Neutrophil (primary cell): ENCODE results near the gene MAN1B1.

Experiments used
- H3K27ac ChIP-seq: fragments of 200-600 bp; sonication (generic); 2 replicates; pipeline ENCODE4 v1.5.1; 2016; ENCODE audit warnings: mild to moderate bottlenecking, moderate library complexity
- H3K27me3 ChIP-seq: fragments of 200-600 bp; sonication (generic); 2 replicates; pipeline ENCODE4 v1.6.0; 2016; ENCODE audit warnings: mild to moderate bottlenecking
- H3K36me3 ChIP-seq: fragments of 200-600 bp; sonication (generic); 2 replicates; pipeline ENCODE4 v1.5.1; 2017
- H3K4me1 ChIP-seq, 2 experiments: fragments of 200-600 bp in 1 of 2; sonication (generic) in 1 of 2; 1 replicate in 1 of 2; 2 replicates in 1 of 2; pipeline versions ENCODE4 v1.5.1 to v1.6.1; 2013 to 2016; ENCODE audit warnings: low read depth in 1 of 2, low read length in 1 of 2, mild to moderate bottlenecking in 1 of 2, moderate library complexity in 1 of 2; ENCODE audit not compliant: control insufficient read depth in 1 of 2, insufficient read depth in 1 of 2
- H3K4me3 ChIP-seq, 2 experiments: fragments of 200-600 bp in 1 of 2; sonication (generic) in 1 of 2; 1 replicate in 1 of 2; 2 replicates in 1 of 2; pipeline ENCODE4 v1.5.1; 2013 to 2016; ENCODE audit warnings: low read depth in 1 of 2, low read length in 1 of 2, mild to moderate bottlenecking in 1 of 2, moderate library complexity in 1 of 2
- H3K9me3 ChIP-seq: fragments of 200-600 bp; sonication (generic); 2 replicates; pipeline ENCODE4 v1.5.1; 2016
- CTCF ChIP-seq: fragments of 200-600 bp; sonication (generic); IDR thresholded peaks from 2 replicates; pipeline ENCODE4 v1.5.1; 2016; ENCODE audit warnings: antibody characterized with exemption

Gene MAN1B1

GRCh38 chr9:137108608-137109249 lies 21.9 kb downstream of the MAN1B1 start:
- Histone ChIP-seq H3K27ac (no peak overlapping the region), H3K4me3 (no peak overlapping the region), H3K27me3 (peaks cover 8% of the 10 kb centered on the region), H3K4me1 (peaks cover 0 to 3% of the 10 kb centered on the region in 2 experiments), H3K36me3 (peaks cover 72% of the 10 kb centered on the region), H3K9me3 (no peaks in the 10 kb centered on the region)
- no peak for TF ChIP-seq CTCF

GRCh38 chr9:137109250-137110146 lies 22.7 kb downstream of the MAN1B1 start:
- Histone ChIP-seq H3K36me3 (peaks cover 64% of the 10 kb centered on the region), H3K27ac (no peak overlapping the region), H3K4me3 (no peak overlapping the region), H3K4me1 (peaks cover 0 to 7% of the 10 kb centered on the region in 2 experiments), H3K27me3 (peaks cover 14% of the 10 kb centered on the region), H3K9me3 (no peaks in the 10 kb centered on the region)
- TF ChIP-seq CTCF, result no peak

- peaks cover 22% of the 10 kb centered on the region for H3K27me3 ChIP-seq
- peaks cover 7 to 14% of the 10 kb centered on the region in 2 experiments for H3K4me1 ChIP-seq
- TF ChIP-seq CTCF, result no peak
- no peak overlapping the region for H3K4me3 ChIP-seq
- H3K36me3 ChIP-seq, result peaks cover 56% of the 10 kb centered on the region
- H3K27ac ChIP-seq, result no peak overlapping the region
- H3K9me3 ChIP-seq, result no peaks in the 10 kb centered on the region
Observed at GRCh38 chr9:137110147-137110910, 23.5 kb downstream of the MAN1B1 start.

- H3K4me1 ChIP-seq, result peaks cover 7 to 14% of the 10 kb centered on the region in 2 experiments
- H3K4me3 ChIP-seq, result no peak overlapping the region
- H3K27ac ChIP-seq, result no peak overlapping the region
- TF ChIP-seq CTCF, result no peak
- H3K27me3 ChIP-seq, result peaks cover 30% of the 10 kb centered on the region
- H3K9me3 ChIP-seq, result no peaks in the 10 kb centered on the region
- peaks cover 48% of the 10 kb centered on the region for H3K36me3 ChIP-seq
Observed at GRCh38 chr9:137110911-137111787, 24.4 kb downstream of the MAN1B1 start.
